ENCODE results near the gene JAK1. TPM values are rescaled to one million over a fixed set of nuclear protein-coding genes. Genes with fewer than 3 reads are reported as not detected.
A peak's percentile ranks its signal among the peaks of the same experiment; 100 is the strongest.

Gene JAK1
- total and polyA plus RNA-seq, 9 of the 15 experiments (the other 6 are each of a cell fraction or from before 2014, with no cell fraction given) = 9.7 to 44.1 (median 42.5) TPM

GRCh38 chr1:64884261-64885040 lies 81.9 kb downstream of the JAK1 start (continued):
- TF ChIP-seq SMARCE1 (IDR thresholded peaks at IDR 0.05) = 0 out of 2 replicates have a peak, but pooled peaks have one; percentile 37
- peak; percentile 44; the same call in 1 of the 2 replicates for TF ChIP-seq CBFA2T3 (IDR thresholded peaks at IDR 0.05)
- no peak for TF ChIP-seq STAT6 (CRISPR knock-in tag; IDR thresholded peaks at IDR 0.05)
- TF ChIP-seq ZNF644 (tag; IDR thresholded peaks at IDR 0.05; ENCODE audit: low read depth) = no peak
- TF ChIP-seq ZNF146 (CRISPR knock-in tag; IDR thresholded peaks at IDR 0.05; ENCODE audit: unreplicated experiment) = no peak
- no peak for TF ChIP-seq ZMIZ1 (IDR thresholded peaks at IDR 0.05; ENCODE audit: low read depth in 2 of 2, low read length in 2 of 2)
- no peak for TF ChIP-seq ZNF609 (CRISPR knock-in tag; IDR thresholded peaks at IDR 0.05; ENCODE audit: borderline replicate concordance)
- TF ChIP-seq EZH2 (IDR thresholded peaks at IDR 0.05; ENCODE audit: borderline replicate concordance, low read depth, low read length) = no peak
- TF ChIP-seq ZNF76 (CRISPR knock-in tag; IDR thresholded peaks at IDR 0.05; ENCODE audit: borderline replicate concordance) = no peak
- no peak for TF ChIP-seq ZNF184 (CRISPR knock-in tag; IDR thresholded peaks at IDR 0.05)
- TF ChIP-seq TAL1 (IDR thresholded peaks at IDR 0.05) = 0 out of 2 replicates have a peak, but pooled peaks have one; percentile 4
- TF ChIP-seq FOXK2 (conservative IDR thresholded peaks at IDR 0.05 in 1 of 2, IDR thresholded peaks at IDR 0.05 in 1 of 2; ENCODE audit: low read depth in 2 of 2) = no peak
- no peak for TF ChIP-seq DACH1 (IDR thresholded peaks at IDR 0.05; ENCODE audit: partially characterized antibody)
- no peak for TF ChIP-seq KLF1 (tag; IDR thresholded peaks at IDR 0.05)
- no peak for TF ChIP-seq BACH1 (tag; IDR thresholded peaks at IDR 0.05)

Data from K562 (cell line).